ENCODE results near the gene SUN5. TPM values are rescaled to one million over a fixed set of nuclear protein-coding genes. Genes with fewer than 3 reads are reported as not detected.

The SUN5 gene
- total and polyA plus RNA-seq, 2 of the 8 experiments (the other 6 are each of a cell fraction or from before 2014, with no cell fraction given): not detected

- TF ChIP-seq USF2 (IDR thresholded peaks at IDR 0.05; ENCODE audit: low read length): no peak
These were observed 12.8 kb downstream of the SUN5 start (continued) for GRCh38 chr20:32991383-32991782.
